Lower leg skin (tissue), 3 donors: ENCODE results near the gene MRRF.

Experiments used
- POLR2A ChIP-seq, 2 donors: fragments of 450-650 bp; IDR thresholded peaks; one replicate each; pipeline ENCODE4 v1.6.1; 2016 to 2017; ENCODE audit warnings: antibody characterized with exemption in 2 of 2, mild to moderate bottlenecking in 1 of 2, moderate library complexity in 1 of 2
- TF ChIP-seq, protein P1 (sequence below), 3 donors: fragments of 450-650 bp; IDR thresholded peaks; one replicate each; pipeline ENCODE4 v1.5.1; 2016; ENCODE audit warnings: antibody characterized with exemption in 3 of 3, mild to moderate bottlenecking in 3 of 3, moderate library complexity in 2 of 3

DNA sequence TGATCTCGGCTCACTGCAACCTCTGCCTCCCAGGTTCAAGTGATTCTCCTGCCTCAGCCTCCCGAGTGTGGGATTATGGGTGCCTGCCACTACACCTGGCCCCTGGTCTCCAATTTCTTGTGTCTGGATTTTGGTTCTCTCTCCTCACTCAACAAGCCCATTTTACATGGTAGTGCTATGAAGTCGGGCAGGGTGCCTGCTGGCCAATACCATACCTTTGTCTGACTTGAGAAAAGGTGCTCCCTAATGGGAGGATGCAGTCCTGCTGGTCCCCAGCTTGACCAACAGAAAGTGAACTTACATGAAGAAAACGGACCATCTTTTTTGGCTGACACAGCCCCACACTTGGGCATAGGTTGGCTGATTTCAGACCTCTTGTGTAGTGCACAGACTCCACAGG lies 84.5 kb downstream of the MRRF start:
- TF ChIP-seq, protein P1, sequence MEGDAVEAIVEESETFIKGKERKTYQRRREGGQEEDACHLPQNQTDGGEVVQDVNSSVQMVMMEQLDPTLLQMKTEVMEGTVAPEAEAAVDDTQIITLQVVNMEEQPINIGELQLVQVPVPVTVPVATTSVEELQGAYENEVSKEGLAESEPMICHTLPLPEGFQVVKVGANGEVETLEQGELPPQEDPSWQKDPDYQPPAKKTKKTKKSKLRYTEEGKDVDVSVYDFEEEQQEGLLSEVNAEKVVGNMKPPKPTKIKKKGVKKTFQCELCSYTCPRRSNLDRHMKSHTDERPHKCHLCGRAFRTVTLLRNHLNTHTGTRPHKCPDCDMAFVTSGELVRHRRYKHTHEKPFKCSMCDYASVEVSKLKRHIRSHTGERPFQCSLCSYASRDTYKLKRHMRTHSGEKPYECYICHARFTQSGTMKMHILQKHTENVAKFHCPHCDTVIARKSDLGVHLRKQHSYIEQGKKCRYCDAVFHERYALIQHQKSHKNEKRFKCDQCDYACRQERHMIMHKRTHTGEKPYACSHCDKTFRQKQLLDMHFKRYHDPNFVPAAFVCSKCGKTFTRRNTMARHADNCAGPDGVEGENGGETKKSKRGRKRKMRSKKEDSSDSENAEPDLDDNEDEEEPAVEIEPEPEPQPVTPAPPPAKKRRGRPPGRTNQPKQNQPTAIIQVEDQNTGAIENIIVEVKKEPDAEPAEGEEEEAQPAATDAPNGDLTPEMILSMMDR (IDR thresholded peaks at IDR 0.05) = no peak
- TF ChIP-seq POLR2A (IDR thresholded peaks at IDR 0.05) = no peak
